ENCODE measurements around the gene ARRDC3. TPM values are rescaled to one million over a fixed set of nuclear protein-coding genes. Genes with fewer than 3 reads are reported as not detected.

ARRDC3 gene
- total and polyA plus RNA-seq, 2 experiments from 2014 or later = 53.7 to 114 TPM

DNA sequence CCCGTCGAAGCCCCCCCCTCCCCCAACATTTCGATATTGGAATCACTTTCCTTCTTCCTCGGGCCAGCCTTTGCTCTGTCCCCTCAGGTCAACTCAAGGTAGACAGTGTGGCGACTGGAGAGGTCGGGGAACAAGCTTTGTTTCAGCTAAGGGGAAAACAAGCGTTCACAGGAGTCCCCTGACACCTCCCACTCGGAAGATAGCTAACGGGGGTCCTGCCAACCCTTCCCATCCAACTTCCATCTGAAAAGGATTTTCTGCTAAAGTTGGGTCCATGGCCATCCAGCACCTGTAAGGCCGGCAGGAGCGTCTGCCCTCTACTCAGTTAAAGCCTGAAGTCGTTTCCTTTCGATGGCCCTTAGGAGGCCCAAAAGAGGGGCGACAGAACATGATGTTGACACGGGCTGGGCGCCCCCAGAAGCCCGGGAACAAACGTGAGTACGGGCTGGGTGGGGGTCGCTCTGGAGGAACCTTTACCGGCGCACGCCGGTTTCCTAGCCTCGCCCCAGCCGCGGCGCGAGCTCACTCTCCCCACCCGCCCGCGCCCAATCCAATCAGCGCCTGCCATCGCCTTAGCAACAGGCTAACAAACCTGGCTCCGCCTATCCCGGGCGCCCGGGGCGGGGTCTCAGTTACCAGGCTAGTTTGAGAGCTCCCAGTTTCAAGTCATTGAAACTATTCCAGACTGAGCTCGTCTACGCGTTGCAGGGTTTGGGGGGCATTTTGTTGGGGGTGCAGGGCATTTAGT, 2.5 kb downstream of the ARRDC3 start:
- H4K20me1 ChIP-seq (ENCODE audit: insufficient read depth, poor library complexity, severe bottlenecking) = no peaks in the 10 kb centered on the region
- WGBS (ENCODE audit: low lambda C conversion rate, missing lambda C conversion rate) = 1% methylated on average over 34 of the region's 42 CpGs
- TF ChIP-seq, protein P1, sequence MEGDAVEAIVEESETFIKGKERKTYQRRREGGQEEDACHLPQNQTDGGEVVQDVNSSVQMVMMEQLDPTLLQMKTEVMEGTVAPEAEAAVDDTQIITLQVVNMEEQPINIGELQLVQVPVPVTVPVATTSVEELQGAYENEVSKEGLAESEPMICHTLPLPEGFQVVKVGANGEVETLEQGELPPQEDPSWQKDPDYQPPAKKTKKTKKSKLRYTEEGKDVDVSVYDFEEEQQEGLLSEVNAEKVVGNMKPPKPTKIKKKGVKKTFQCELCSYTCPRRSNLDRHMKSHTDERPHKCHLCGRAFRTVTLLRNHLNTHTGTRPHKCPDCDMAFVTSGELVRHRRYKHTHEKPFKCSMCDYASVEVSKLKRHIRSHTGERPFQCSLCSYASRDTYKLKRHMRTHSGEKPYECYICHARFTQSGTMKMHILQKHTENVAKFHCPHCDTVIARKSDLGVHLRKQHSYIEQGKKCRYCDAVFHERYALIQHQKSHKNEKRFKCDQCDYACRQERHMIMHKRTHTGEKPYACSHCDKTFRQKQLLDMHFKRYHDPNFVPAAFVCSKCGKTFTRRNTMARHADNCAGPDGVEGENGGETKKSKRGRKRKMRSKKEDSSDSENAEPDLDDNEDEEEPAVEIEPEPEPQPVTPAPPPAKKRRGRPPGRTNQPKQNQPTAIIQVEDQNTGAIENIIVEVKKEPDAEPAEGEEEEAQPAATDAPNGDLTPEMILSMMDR (IDR thresholded peaks at IDR 0.05; ENCODE audit: poor library complexity) = no peak
- TF ChIP-seq EZH2 (IDR thresholded peaks at IDR 0.05; ENCODE audit: borderline replicate concordance) (no peak), EZH2phosphoT487 (IDR thresholded peaks at IDR 0.05; ENCODE audit: low read depth, severe bottlenecking, unreplicated experiment) (no peak)
- peak overlapping the region; percentile 100 for H3K27ac ChIP-seq
- H3K9me3 ChIP-seq (ENCODE audit: low read depth) = no peaks in the 10 kb centered on the region
- H2AFZ ChIP-seq = no peak overlapping the region
- peak overlapping the region; percentile 48 for H3K4me3 ChIP-seq
- H3K27me3 ChIP-seq = no peaks in the 10 kb centered on the region
- peaks cover 55% of the 10 kb centered on the region for H3K79me2 ChIP-seq
- no peaks in the 10 kb centered on the region for H3K36me3 ChIP-seq (replicated peaks; ENCODE audit: insufficient read depth, low read depth)
- peak overlapping the region; percentile 71 for H3K4me2 ChIP-seq
- H3K4me1 ChIP-seq (ENCODE audit: insufficient read depth) = no peaks in the 10 kb centered on the region
- no peaks in the 10 kb centered on the region for H3K9me2 ChIP-seq (replicated peaks; ENCODE audit: insufficient read depth)
- DNase-seq (ENCODE audit: low spot score) = peak; percentile 99

DNA sequence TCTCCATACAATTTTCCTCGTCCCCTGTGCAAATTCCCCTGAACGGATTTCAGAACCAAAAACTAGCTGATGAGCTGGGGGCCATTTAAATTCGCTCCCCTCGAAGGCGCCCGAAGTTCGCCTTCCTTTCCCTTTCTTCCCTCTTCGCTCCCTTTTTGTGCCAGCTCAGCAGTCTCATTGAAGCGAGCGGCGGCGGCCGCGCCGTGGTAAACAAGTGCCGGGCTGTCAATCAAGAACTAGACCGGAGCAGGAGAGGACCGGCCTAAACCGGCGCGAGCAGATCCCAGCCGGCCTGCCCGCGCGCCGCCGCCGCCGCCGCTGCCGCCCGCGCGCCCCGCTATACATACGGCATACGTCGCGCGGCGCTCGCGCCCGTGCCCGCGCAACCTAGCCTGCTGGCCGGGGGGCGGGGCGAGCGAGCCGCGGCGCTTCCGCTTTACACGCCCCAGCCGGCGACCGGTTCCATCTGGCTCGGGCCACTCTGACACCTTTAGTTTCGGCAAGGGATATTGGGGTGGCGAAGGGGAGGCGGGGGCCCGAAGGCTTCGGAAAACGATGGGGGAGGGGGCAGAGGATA, 3.1 kb downstream of the ARRDC3 start:
- Histone ChIP-seq H3K9me3 (ENCODE audit: low read depth) (no peaks in the 10 kb centered on the region), H3K79me2 (peaks cover 55% of the 10 kb centered on the region), H3K4me1 (ENCODE audit: insufficient read depth) (no peaks in the 10 kb centered on the region), H3K9me2 (replicated peaks; ENCODE audit: insufficient read depth) (no peaks in the 10 kb centered on the region), H3K4me3 (peak overlapping the region; percentile 47), H3K4me2 (peak overlapping the region; percentile 73), H3K27me3 (no peaks in the 10 kb centered on the region), H3K36me3 (replicated peaks; ENCODE audit: insufficient read depth, low read depth) (no peaks in the 10 kb centered on the region), H2AFZ (no peak overlapping the region), H3K27ac (peak overlapping the region; percentile 100), H4K20me1 (ENCODE audit: insufficient read depth, poor library complexity, severe bottlenecking) (no peaks in the 10 kb centered on the region)
- WGBS (ENCODE audit: low lambda C conversion rate, missing lambda C conversion rate) = under 1% methylated on average over 61 of the region's 65 CpGs
- DNase-seq (ENCODE audit: low spot score) = peak; percentile 99
- TF ChIP-seq EZH2phosphoT487 (IDR thresholded peaks at IDR 0.05; ENCODE audit: low read depth, severe bottlenecking, unreplicated experiment) (no peak), EZH2 (IDR thresholded peaks at IDR 0.05; ENCODE audit: borderline replicate concordance) (no peak)
- TF ChIP-seq, protein P1 (IDR thresholded peaks at IDR 0.05; ENCODE audit: poor library complexity) = no peak

DNA sequence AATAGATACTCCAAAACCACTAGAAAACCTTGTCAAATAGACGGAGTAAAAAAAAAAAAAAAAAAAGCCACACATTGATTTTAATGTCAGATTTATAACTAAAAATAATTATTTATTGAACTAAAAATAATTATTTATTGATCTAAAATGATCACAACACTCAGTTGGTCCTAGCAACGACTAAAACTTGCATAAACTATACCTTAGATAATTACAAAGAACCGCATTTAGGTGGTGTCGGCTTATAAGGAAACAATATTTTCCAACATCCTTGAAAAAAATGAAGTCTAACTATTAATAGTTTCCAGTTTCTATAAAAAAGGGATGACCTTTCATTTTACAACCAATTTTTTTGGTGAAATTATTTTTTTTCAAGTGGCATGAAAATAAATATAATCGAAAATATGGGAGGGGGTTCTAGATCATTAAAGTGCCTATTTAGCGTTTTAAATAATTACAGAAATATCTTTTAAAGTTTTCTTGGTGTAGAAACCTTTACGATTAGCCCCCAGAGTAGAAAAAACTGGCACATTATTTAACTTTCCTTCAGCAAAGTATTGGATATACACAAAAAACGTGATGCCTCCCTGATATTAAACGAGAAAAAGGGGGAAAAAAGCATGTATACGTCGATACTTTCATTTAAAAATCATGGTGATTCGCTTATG, 3.7 kb downstream of the ARRDC3 start:
- WGBS (ENCODE audit: low lambda C conversion rate, missing lambda C conversion rate) = 8% methylated on average over 12 of the region's 12 CpGs
- no peaks in the 10 kb centered on the region for H3K27me3 ChIP-seq
- no peaks in the 10 kb centered on the region for H3K4me1 ChIP-seq (ENCODE audit: insufficient read depth)
- H3K9me3 ChIP-seq (ENCODE audit: low read depth) = no peaks in the 10 kb centered on the region
- peak overlapping the region; percentile 98 for H3K27ac ChIP-seq
- peak overlapping the region; percentile 31 for H3K4me3 ChIP-seq
- peak overlapping the region; percentile 73 for H3K4me2 ChIP-seq
- H3K36me3 ChIP-seq (replicated peaks; ENCODE audit: insufficient read depth, low read depth) = no peaks in the 10 kb centered on the region
- peaks cover 55% of the 10 kb centered on the region for H3K79me2 ChIP-seq
- no peak for DNase-seq (ENCODE audit: low spot score)
- H2AFZ ChIP-seq = no peak overlapping the region
- no peak for TF ChIP-seq EZH2phosphoT487 (IDR thresholded peaks at IDR 0.05; ENCODE audit: low read depth, severe bottlenecking, unreplicated experiment)
- TF ChIP-seq, protein P1 (IDR thresholded peaks at IDR 0.05; ENCODE audit: poor library complexity) = no peak
- TF ChIP-seq EZH2 (IDR thresholded peaks at IDR 0.05; ENCODE audit: borderline replicate concordance) = no peak
- H3K9me2 ChIP-seq (replicated peaks; ENCODE audit: insufficient read depth) = no peaks in the 10 kb centered on the region
- no peaks in the 10 kb centered on the region for H4K20me1 ChIP-seq (ENCODE audit: insufficient read depth, poor library complexity, severe bottlenecking)
